ENCODE results near the gene ERICH6B. TPM values are rescaled to one million over a fixed set of nuclear protein-coding genes. Genes with fewer than 3 reads are reported as not detected.

Gene ERICH6B
- total RNA-seq, 4 donors from 2014 or later, result not detected

DNA sequence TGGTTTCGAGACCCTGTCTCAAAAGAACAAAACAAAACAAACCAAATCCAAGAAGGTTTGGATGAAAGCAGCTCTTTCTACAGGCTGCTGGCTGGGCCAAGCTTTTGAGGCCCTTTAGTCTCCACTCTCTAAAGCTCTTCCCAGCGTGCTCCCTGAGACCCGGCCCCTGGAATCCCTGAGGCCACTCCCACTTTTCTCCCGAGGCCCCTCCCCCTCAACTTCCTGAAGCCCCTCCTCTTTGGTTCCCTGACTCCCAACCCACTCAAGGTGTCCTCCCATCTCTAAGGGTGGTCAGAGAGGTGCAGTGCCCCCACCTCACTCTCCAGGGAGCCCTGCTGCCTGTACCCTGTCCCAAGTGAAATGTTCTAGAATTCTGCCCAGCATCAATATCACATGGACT is 10.6 kb downstream of the ERICH6B start:
- no peak overlapping the region for H3K4me3 ChIP-seq
- H3K9me3 ChIP-seq, result no peaks in the 10 kb centered on the region
- H3K27me3 ChIP-seq, result no peaks in the 10 kb centered on the region
- TF ChIP-seq, protein P1, sequence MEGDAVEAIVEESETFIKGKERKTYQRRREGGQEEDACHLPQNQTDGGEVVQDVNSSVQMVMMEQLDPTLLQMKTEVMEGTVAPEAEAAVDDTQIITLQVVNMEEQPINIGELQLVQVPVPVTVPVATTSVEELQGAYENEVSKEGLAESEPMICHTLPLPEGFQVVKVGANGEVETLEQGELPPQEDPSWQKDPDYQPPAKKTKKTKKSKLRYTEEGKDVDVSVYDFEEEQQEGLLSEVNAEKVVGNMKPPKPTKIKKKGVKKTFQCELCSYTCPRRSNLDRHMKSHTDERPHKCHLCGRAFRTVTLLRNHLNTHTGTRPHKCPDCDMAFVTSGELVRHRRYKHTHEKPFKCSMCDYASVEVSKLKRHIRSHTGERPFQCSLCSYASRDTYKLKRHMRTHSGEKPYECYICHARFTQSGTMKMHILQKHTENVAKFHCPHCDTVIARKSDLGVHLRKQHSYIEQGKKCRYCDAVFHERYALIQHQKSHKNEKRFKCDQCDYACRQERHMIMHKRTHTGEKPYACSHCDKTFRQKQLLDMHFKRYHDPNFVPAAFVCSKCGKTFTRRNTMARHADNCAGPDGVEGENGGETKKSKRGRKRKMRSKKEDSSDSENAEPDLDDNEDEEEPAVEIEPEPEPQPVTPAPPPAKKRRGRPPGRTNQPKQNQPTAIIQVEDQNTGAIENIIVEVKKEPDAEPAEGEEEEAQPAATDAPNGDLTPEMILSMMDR (IDR thresholded peaks at IDR 0.05), result no peak
- TF ChIP-seq POLR2A (IDR thresholded peaks at IDR 0.05), result no peak
- H3K27ac ChIP-seq, result no peak overlapping the region
- H3K4me1 ChIP-seq, result no peaks in the 10 kb centered on the region
- DNase-seq, result no peak
- no peaks in the 10 kb centered on the region for H3K36me3 ChIP-seq
- intact Hi-C loops (cut with DNase I; ENCODE audit: low total_unique reads), result no loop called here

GRCh38 chr13:45603338-45603737 is 12.2 kb downstream of the ERICH6B start:
- no peaks in the 10 kb centered on the region for H3K9me3 ChIP-seq

DNA sequence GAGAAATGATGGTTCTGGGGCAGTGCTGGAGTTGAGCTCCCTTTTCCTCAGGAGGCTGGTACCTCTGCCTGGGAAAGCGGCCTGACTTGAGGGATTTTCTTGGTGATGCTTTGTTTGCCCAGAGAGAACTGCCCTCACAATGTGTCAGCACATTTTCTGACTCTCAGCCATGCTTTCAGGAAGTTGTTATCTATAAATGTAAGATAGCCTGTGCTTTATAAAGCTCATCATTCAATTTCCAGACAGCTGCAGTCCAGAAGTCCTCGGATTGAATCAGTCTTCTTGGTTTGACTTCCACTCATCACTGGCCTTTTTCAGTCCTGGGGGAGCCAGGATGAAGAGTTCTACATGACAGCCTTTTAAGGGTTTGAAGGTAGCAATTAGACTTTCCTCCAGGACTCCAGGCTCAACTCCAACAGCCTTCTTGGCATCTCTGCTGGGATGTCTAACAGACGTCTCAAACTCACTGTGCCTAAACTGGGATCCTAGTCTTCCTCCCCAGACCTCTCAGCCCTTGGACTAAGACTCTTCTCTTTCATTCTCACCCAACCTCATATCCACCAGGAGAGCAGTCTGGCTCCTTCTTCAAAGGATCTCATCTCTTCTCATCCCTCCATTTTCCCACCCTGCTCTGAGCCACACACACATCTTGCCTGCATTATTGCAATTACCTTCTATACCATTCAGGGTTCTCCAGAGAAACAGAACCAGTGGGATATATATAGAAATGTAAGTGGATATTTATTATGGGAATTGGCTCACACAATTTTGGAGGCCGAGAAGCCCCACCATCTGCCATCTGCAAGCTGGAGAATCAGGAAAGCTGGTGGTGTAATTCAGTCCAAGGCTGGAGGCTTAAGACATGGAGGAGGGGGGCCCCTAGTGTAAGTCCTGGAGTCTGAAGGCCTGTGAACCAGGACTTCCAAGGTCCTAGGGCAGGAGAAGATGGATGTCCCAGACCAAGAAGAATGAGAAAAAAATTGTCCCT is 13.1 kb downstream of the ERICH6B start:
- Histone ChIP-seq H3K9me3 (no peaks in the 10 kb centered on the region), H3K36me3 (no peaks in the 10 kb centered on the region), H3K27me3 (no peaks in the 10 kb centered on the region), H3K4me3 (no peak overlapping the region), H3K27ac (no peak overlapping the region), H3K4me1 (no peaks in the 10 kb centered on the region)
- no peak for DNase-seq
- intact Hi-C loops (cut with DNase I; ENCODE audit: low total_unique reads), result no loop called here
- TF ChIP-seq, protein P1 (IDR thresholded peaks at IDR 0.05), result no peak
- no peak for TF ChIP-seq POLR2A (IDR thresholded peaks at IDR 0.05)

More at GRCh38 chr13:45603338-45603737, 12.2 kb downstream of the ERICH6B start:
- no peaks in the 10 kb centered on the region for H3K4me1 ChIP-seq
- no peak overlapping the region for H3K27ac ChIP-seq
- no peaks in the 10 kb centered on the region for H3K27me3 ChIP-seq
- H3K36me3 ChIP-seq, result no peaks in the 10 kb centered on the region
- DNase-seq, result no peak
- intact Hi-C loops (cut with DNase I; ENCODE audit: low total_unique reads), result no loop called here
- H3K4me3 ChIP-seq, result no peak overlapping the region
- no peak for TF ChIP-seq POLR2A (IDR thresholded peaks at IDR 0.05)
- TF ChIP-seq, protein P1 (IDR thresholded peaks at IDR 0.05), result no peak

DNA sequence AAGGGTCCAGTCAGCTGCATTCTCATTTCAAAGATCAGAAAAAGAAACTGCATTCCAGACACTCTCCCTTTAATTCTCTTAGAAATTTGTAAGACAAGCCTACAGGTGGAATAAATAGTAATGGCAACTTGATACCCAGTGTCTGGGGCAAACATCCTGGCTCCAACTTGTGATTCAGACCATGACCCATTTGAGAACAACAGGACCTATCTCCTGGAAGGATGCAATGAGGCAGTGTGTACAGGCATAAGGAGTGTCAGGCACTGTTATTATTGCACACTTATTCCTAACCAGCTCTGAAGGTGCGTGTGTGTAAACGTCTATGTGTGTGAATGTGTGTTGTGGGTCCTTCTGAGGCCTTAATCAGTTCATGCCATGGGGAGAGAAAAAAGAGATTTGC is 13.9 kb downstream of the ERICH6B start:
- intact Hi-C loops (cut with DNase I; ENCODE audit: low total_unique reads), result no loop called here
- Histone ChIP-seq H3K4me3 (no peak overlapping the region), H3K9me3 (no peaks in the 10 kb centered on the region), H3K27ac (no peak overlapping the region), H3K4me1 (no peaks in the 10 kb centered on the region), H3K27me3 (no peaks in the 10 kb centered on the region), H3K36me3 (no peaks in the 10 kb centered on the region)
- DNase-seq, result no peak
- no peak for TF ChIP-seq POLR2A (IDR thresholded peaks at IDR 0.05)
- TF ChIP-seq, protein P1 (IDR thresholded peaks at IDR 0.05), result no peak

DNA sequence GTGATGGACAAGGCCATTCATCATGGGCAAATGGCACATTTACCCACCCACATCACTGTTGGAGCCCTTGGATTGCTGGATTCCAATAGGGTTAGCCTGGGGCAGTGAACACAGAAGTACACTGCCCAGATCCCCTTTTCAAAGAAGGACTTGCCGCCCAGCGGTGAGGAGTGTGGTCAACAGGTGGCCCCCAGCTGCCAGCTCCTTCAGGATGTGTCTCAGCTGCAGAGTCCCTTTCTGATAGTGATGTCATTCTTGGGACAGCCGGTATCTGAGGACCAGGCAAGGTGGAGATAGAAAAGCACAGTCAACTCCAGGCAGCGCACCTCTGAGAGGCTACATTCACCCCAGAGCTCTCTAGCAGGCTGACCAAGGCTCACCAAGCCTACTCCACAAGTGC is 16.9 kb downstream of the ERICH6B start:
- DNase-seq, result no peak
- Histone ChIP-seq H3K4me1 (no peaks in the 10 kb centered on the region), H3K4me3 (no peak overlapping the region), H3K27ac (no peak overlapping the region), H3K9me3 (no peaks in the 10 kb centered on the region), H3K36me3 (no peaks in the 10 kb centered on the region), H3K27me3 (no peaks in the 10 kb centered on the region)
- TF ChIP-seq, protein P1 (IDR thresholded peaks at IDR 0.05), result no peak
- no peak for TF ChIP-seq POLR2A (IDR thresholded peaks at IDR 0.05)
- intact Hi-C loops (cut with DNase I; ENCODE audit: low total_unique reads), result no loop called here

Data from uterus (tissue), 4 donors.